Measurements from ENCODE around the gene SVIL.

DNA sequence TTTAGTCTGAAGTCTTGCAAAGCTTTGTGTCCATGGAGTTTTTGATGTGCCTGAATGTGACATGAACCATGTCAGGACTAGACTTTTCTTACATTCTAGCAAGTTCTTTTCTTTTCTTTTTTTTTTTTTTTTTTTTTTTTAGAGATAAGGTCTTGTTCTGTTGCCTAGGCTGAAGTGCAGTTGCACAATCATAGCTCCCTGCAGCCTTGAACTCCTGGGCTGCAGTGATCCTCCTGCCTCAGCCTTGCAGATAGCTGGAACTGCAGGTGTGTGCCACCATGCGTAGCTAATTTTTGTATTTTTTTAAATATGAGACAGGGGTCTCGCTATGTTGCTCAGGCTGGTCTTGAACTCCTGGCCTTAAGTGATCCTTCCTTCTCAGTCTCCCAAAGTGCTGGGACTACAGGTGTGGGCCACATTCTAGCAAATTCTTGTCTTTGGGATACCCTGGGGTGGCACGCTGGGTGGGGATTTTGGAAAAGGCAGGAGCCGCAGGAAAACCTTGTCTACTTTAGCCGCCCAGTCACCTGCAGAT is 152.8 kb downstream of the SVIL start:
- TF ChIP-seq, protein P1, sequence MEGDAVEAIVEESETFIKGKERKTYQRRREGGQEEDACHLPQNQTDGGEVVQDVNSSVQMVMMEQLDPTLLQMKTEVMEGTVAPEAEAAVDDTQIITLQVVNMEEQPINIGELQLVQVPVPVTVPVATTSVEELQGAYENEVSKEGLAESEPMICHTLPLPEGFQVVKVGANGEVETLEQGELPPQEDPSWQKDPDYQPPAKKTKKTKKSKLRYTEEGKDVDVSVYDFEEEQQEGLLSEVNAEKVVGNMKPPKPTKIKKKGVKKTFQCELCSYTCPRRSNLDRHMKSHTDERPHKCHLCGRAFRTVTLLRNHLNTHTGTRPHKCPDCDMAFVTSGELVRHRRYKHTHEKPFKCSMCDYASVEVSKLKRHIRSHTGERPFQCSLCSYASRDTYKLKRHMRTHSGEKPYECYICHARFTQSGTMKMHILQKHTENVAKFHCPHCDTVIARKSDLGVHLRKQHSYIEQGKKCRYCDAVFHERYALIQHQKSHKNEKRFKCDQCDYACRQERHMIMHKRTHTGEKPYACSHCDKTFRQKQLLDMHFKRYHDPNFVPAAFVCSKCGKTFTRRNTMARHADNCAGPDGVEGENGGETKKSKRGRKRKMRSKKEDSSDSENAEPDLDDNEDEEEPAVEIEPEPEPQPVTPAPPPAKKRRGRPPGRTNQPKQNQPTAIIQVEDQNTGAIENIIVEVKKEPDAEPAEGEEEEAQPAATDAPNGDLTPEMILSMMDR (IDR thresholded peaks at IDR 0.05) = no peak
- TF ChIP-seq POLR2A (IDR thresholded peaks at IDR 0.05) = no peak
